NB4 (cell line): ENCODE measurements around the gene STPG1.

Experiments
- DNase-seq: peaks from one replicate; pipeline ENCODE4 v3.0.0; 2010; ENCODE audit warnings: low read depth
- H3K4me3 ChIP-seq: one replicate; pipeline ENCODE4 v1.5.1; 2011; ENCODE audit warnings: mild to moderate bottlenecking, low read depth, low read length, moderate library complexity
- MAX ChIP-seq: IDR thresholded peaks from 2 replicates; pipeline ENCODE4 v1.6.1; 2011; ENCODE audit warnings: low read depth, low read length
- MYC ChIP-seq: IDR thresholded peaks from 2 replicates; pipeline ENCODE4 v1.6.1; 2011; ENCODE audit warnings: low read depth, low read length
- POLR2A ChIP-seq: IDR thresholded peaks from 2 replicates; pipeline ENCODE4 v1.6.1; 2011; ENCODE audit warnings: mild to moderate bottlenecking; ENCODE audit not compliant: insufficient read length; ENCODE audit errors: extremely low read depth
- TF ChIP-seq, protein P1 (sequence below): IDR thresholded peaks from one replicate; pipeline ENCODE4 v1.5.1; 2012; ENCODE audit warnings: low read depth, low read length

Gene STPG1

DNA sequence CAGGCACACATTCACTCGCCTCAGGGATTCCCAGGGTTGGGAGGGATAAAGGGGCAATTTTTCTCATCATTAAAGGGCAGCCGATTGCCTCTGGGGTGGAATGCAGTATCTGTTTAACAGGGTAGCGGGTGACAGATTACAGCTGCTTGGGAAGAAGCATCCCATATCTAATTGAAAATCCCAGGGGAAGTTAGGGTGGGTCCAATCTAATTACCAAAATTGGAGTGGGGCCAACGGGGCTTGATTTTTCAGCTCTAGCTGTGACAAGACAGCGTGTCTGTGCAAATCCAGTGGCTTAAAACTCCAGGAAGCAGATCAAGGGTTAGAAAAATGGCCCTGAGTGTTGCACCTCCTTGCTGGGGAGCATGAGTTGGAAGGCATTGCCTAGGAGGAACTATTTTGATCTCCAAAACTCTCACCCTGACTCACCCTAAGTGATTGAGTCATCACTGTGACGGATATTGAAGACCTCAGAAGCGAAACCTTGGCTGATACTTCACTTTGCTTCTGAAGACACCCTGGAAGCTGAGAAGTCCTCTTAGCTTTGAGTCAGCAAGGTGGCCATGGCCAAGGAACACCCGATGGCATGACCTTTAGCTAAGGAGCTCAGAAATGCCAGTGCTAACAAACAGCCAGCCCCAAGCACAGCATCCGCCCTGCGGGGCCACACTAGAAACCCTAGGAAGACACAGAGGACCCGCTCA is 48.5 kb downstream of the STPG1 start:
- TF ChIP-seq POLR2A, result no peak
- peak; percentile 37; the same call in 1 of the 2 replicates for TF ChIP-seq MYC
- peak; percentile 87 for DNase-seq
- no peak overlapping the region for H3K4me3 ChIP-seq

DNA sequence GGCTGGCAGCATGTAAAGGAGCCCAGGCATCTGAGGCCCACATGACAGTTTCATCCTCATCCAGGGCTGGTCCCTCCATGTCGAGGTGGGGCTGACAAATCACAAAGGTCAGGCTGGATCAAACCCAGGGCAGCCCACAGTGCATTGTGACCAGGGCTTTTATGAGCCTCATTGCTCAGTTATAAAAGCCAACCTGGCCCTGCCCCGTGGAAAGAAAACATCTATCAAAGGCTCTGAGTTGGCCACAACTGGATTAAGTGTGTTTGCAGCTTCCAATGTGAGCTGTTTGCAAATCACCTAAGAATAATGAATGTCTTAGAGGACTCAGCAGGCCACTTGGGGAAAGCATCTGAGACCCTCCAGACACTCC is 49.0 kb downstream of the STPG1 start:
- TF ChIP-seq, protein P1, sequence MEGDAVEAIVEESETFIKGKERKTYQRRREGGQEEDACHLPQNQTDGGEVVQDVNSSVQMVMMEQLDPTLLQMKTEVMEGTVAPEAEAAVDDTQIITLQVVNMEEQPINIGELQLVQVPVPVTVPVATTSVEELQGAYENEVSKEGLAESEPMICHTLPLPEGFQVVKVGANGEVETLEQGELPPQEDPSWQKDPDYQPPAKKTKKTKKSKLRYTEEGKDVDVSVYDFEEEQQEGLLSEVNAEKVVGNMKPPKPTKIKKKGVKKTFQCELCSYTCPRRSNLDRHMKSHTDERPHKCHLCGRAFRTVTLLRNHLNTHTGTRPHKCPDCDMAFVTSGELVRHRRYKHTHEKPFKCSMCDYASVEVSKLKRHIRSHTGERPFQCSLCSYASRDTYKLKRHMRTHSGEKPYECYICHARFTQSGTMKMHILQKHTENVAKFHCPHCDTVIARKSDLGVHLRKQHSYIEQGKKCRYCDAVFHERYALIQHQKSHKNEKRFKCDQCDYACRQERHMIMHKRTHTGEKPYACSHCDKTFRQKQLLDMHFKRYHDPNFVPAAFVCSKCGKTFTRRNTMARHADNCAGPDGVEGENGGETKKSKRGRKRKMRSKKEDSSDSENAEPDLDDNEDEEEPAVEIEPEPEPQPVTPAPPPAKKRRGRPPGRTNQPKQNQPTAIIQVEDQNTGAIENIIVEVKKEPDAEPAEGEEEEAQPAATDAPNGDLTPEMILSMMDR, result no peak
- no peak for TF ChIP-seq POLR2A
- TF ChIP-seq MYC, result no peak
- no peak for TF ChIP-seq MAX
- no peak overlapping the region for H3K4me3 ChIP-seq
- DNase-seq, result no peak

DNA sequence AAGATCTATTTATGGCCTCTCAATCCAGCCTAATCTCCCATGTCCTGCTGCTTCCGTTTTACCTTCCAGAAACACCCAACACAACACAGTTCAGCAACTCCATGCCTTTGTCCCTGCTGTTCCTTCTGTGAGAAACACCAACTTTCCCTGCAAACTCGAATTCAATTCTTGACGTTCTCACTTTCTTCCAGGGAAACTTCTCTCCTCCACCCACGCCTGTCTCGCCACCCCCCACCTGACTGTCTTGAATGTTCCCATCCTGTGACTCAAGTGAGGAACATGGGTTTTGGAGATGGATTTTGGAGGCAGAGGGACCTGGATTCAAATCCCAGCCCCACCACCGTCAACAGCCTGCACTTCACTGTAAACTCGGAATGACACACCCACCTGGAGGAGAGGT is 49.6 kb downstream of the STPG1 start:
- TF ChIP-seq POLR2A, result no peak
- TF ChIP-seq MYC, result no peak
- TF ChIP-seq, protein P1, result no peak
- no peak for TF ChIP-seq MAX
- H3K4me3 ChIP-seq, result no peak overlapping the region
- DNase-seq, result no peak

DNA sequence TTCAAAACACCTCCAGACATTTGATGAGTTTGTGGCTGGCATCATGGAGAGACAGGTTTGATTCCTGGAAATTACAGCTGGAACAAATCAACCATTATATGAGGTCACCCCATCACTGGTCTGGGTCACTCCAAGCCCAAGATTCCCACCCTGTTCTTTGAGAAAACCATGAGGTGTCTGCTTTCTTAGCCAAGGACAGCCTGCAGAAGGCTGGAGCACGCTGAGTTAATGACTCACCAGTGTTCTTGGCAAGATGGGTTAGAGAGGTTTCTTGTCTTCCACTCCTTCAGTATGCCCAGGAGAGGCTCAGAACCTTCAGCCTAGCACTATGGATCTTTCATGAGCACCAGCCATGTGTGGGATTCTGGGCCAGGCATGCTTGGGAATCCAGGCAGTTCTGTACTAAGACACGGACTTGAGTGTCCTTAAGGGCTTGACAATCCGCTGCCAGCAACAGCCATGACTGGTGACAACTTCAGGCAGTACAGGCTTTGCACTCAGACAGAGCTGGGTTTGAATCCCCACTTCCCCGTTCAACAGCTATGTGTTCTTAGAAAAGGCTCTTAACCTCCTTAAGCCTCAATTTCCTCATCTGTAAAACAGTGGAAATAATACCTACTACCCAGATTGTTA is 50.5 kb downstream of the STPG1 start:
- no peak overlapping the region for H3K4me3 ChIP-seq
- TF ChIP-seq, protein P1, result no peak
- TF ChIP-seq MAX (no peak), POLR2A (no peak), MYC (no peak)
- no peak for DNase-seq

DNA sequence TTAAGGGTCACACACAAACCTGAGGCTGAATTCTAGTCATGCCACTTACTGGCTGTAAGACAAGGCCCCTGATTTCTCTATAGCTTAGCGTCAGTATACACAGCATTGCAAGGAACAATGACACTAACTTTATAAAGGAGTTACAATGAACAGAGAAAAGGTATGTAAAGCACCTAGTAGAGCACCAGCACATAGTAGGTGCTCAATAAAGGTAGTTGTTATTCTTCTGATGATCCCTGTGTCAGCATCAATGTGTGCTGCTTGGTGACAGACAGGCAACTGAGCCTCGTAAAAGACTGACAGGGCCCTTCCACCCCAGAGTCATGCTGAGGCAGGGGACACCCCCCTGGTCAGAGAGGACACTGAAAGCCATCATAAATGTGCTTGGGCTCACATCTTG is 51.2 kb downstream of the STPG1 start:
- no peak overlapping the region for H3K4me3 ChIP-seq
- TF ChIP-seq, protein P1, result no peak
- TF ChIP-seq MAX (no peak), MYC (no peak)
- DNase-seq, result no peak

- no peak overlapping the region for H3K4me3 ChIP-seq
- no peak for DNase-seq
- TF ChIP-seq POLR2A (no peak), MAX (no peak)
These were observed 51.8 kb downstream of the STPG1 start for GRCh38 chr1:24361811-24362210.
